Smooth muscle cell (in vitro differentiated cells): ENCODE data around the gene CLDN14. TPM values are rescaled to one million over a fixed set of nuclear protein-coding genes. Genes with fewer than 3 reads are reported as not detected.

Experiments
- DNase-seq: peaks from one replicate; lab custom pipeline; 2025; ENCODE audit not compliant: unreplicated experiment; lab: John Stamatoyannopoulos, UW
- H2AFZ ChIP-seq: fragments of 200-600 bp; sonication (generic); 2 replicates; pipeline ENCODE4 v1.6.0; 2016; ENCODE audit warnings: antibody characterized with exemption, low read depth, mild to moderate bottlenecking
- H3F3A ChIP-seq: fragments of 200-600 bp; sonication (generic); 2 replicates; pipeline ENCODE4 v1.6.0; 2017; ENCODE audit warnings: antibody characterized with exemption, low read depth
- H3K27ac ChIP-seq: fragments of 200-600 bp; sonication (generic); 2 replicates; pipeline ENCODE4 v1.5.1; 2016; ENCODE audit warnings: low read depth, mild to moderate bottlenecking
- H3K27me3 ChIP-seq: fragments of 200-600 bp; sonication (generic); 2 replicates; pipeline ENCODE4 v1.6.1; 2016; ENCODE audit warnings: low read depth, mild to moderate bottlenecking
- H3K36me3 ChIP-seq: fragments of 200-600 bp; sonication (generic); 2 replicates; pipeline ENCODE4 v1.5.1; 2016; ENCODE audit warnings: low read depth
- H3K4me1 ChIP-seq: fragments of 200-600 bp; sonication (generic); 2 replicates; pipeline ENCODE4 v1.5.1; 2016; ENCODE audit warnings: low read depth
- H3K4me2 ChIP-seq: fragments of 200-600 bp; sonication (generic); 2 replicates; pipeline ENCODE4 v1.6.0; 2016; ENCODE audit warnings: mild to moderate bottlenecking
- H3K4me3 ChIP-seq: fragments of 200-600 bp; sonication (generic); 2 replicates; pipeline ENCODE4 v1.5.1; 2016; ENCODE audit warnings: mild to moderate bottlenecking
- H3K79me2 ChIP-seq: fragments of 200-600 bp; sonication (generic); 2 replicates; pipeline ENCODE4 v1.6.0; 2016; ENCODE audit warnings: low read depth, mild to moderate bottlenecking
- H3K9ac ChIP-seq: fragments of 200-600 bp; sonication (generic); 2 replicates; pipeline ENCODE4 v1.6.0; 2016; ENCODE audit warnings: low read depth
- H3K9me3 ChIP-seq: fragments of 200-600 bp; sonication (generic); replicated peaks from 2 replicates; pipeline ENCODE4 v1.5.1; 2016; ENCODE audit warnings: low read depth
- H4K20me1 ChIP-seq: fragments of 200-600 bp; sonication (generic); 2 replicates; pipeline ENCODE4 v1.6.0; 2016; ENCODE audit warnings: low read depth
- WGBS: methylation state at CpG from one replicate; pipeline ENCODE4 v1.1.7; 2016; ENCODE audit warnings: low lambda C conversion rate; 5-methylcytosine and 5-hydroxymethylcytosine counted together
- polyA plus RNA-seq: library from polyadenylated mRNA; unstranded; fragments of >200 nt; fragmentation: Nextera tagmentation; extraction: Ambion mirVana; gene quantifications from 2 replicates; pipeline ENCODE4 v1.2.1, GENCODE V29; 2016
- total RNA-seq: library from RNA; depleted of rRNA; stranded (reverse); fragments of >200 nt; gene quantifications from 2 replicates; pipeline ENCODE4 v1.2.3, GENCODE V29; 2014
- TF ChIP-seq, protein P1 (sequence below): fragments of 200-600 bp; sonication (generic); IDR thresholded peaks from 2 replicates; pipeline ENCODE4 v1.5.1; 2017; ENCODE audit warnings: borderline replicate concordance, mild to moderate bottlenecking, antibody characterized with exemption; ENCODE audit not compliant: insufficient read depth, poor library complexity, severe bottlenecking

CLDN14 gene
- total and polyA plus RNA-seq, 2 experiments from 2014 or later = not detected

GRCh38 chr21:36451506-36451905 is 28.4 kb downstream of the CLDN14 start:
- no peak for DNase-seq
- Histone ChIP-seq H3K9ac (no peak overlapping the region), H3F3A (no peaks in the 10 kb centered on the region), H2AFZ (no peak overlapping the region), H3K9me3 (no peaks in the 10 kb centered on the region), H3K36me3 (no peaks in the 10 kb centered on the region), H3K4me3 (no peak overlapping the region), H3K79me2 (no peaks in the 10 kb centered on the region), H3K27me3 (no peaks in the 10 kb centered on the region), H3K4me1 (no peaks in the 10 kb centered on the region), H4K20me1 (no peaks in the 10 kb centered on the region), H3K27ac (no peak overlapping the region), H3K4me2 (no peak overlapping the region)
- TF ChIP-seq, protein P1, sequence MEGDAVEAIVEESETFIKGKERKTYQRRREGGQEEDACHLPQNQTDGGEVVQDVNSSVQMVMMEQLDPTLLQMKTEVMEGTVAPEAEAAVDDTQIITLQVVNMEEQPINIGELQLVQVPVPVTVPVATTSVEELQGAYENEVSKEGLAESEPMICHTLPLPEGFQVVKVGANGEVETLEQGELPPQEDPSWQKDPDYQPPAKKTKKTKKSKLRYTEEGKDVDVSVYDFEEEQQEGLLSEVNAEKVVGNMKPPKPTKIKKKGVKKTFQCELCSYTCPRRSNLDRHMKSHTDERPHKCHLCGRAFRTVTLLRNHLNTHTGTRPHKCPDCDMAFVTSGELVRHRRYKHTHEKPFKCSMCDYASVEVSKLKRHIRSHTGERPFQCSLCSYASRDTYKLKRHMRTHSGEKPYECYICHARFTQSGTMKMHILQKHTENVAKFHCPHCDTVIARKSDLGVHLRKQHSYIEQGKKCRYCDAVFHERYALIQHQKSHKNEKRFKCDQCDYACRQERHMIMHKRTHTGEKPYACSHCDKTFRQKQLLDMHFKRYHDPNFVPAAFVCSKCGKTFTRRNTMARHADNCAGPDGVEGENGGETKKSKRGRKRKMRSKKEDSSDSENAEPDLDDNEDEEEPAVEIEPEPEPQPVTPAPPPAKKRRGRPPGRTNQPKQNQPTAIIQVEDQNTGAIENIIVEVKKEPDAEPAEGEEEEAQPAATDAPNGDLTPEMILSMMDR = no peak
- 92% methylated on average over 8 of the region's 8 CpGs for WGBS

DNA sequence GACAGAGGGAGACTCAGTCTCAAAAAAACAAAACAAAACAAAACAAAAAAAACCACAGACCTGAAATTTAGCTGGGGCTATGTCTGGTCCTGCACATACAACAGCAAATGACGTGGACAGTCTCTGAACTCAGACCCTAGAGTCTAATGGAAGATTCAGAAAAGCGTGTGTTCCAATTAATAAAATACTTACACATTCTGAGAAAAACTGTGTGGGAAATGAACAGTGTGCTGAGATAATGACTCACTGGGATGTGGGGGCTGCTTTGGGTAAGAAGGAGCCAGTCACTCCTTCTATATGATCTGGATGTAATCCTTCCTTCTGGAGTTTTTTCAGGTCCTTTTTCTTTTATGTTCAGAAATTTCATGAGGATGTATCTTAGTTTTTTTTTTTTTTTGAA is 29.4 kb downstream of the CLDN14 start:
- H3K9me3 ChIP-seq = no peaks in the 10 kb centered on the region
- H3K4me3 ChIP-seq = no peak overlapping the region
- WGBS = 39% methylated on average over 2 of the region's 2 CpGs
- no peaks in the 10 kb centered on the region for H3K27me3 ChIP-seq
- H2AFZ ChIP-seq = no peak overlapping the region
- peak overlapping the region; percentile 23 for H3K9ac ChIP-seq
- H3K4me1 ChIP-seq = no peaks in the 10 kb centered on the region
- H3K79me2 ChIP-seq = no peaks in the 10 kb centered on the region
- no peak for DNase-seq
- no peak overlapping the region for H3K4me2 ChIP-seq
- H3K36me3 ChIP-seq = no peaks in the 10 kb centered on the region
- no peaks in the 10 kb centered on the region for H3F3A ChIP-seq
- TF ChIP-seq, protein P1 = no peak
- H4K20me1 ChIP-seq = no peaks in the 10 kb centered on the region
- peak overlapping the region; percentile 74 for H3K27ac ChIP-seq

DNA sequence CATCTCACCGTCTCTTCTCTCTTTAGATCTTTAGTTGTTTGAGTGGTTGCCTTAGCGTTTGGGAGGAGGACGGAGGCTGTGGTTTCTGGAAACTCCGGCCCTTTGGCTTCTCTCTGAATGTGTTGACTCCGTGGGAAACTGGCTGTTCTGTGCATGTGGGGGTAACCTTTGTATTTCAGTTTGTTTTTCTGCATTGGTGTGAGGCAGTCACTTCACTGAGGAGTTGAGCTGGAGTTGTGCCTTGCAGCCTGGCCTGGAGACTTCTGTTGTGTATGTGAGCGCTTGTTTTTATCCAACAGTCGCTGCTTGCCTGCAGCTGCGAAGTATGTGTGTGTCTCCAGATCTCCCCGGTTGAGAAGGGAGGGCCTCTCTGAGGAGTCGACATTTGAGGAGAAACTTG is 33.6 kb downstream of the CLDN14 start:
- H4K20me1 ChIP-seq = no peaks in the 10 kb centered on the region
- H3K36me3 ChIP-seq = no peaks in the 10 kb centered on the region
- H3F3A ChIP-seq = no peaks in the 10 kb centered on the region
- WGBS = 64% methylated on average over 10 of the region's 10 CpGs
- no peak overlapping the region for H3K4me2 ChIP-seq
- no peak overlapping the region for H3K9ac ChIP-seq
- no peaks in the 10 kb centered on the region for H3K79me2 ChIP-seq
- peak overlapping the region; percentile 13 for H3K27ac ChIP-seq
- TF ChIP-seq, protein P1 = no peak
- H3K27me3 ChIP-seq = no peaks in the 10 kb centered on the region
- H2AFZ ChIP-seq = no peak overlapping the region
- DNase-seq = no peak
- no peaks in the 10 kb centered on the region for H3K9me3 ChIP-seq
- no peaks in the 10 kb centered on the region for H3K4me1 ChIP-seq
- H3K4me3 ChIP-seq = no peak overlapping the region

GRCh38 chr21:36441715-36442114 is 38.2 kb downstream of the CLDN14 start:
- no peaks in the 10 kb centered on the region for H3F3A ChIP-seq
- H3K4me1 ChIP-seq = no peaks in the 10 kb centered on the region
- H3K9ac ChIP-seq = no peak overlapping the region
- no peak overlapping the region for H3K4me2 ChIP-seq
- H3K27me3 ChIP-seq = no peaks in the 10 kb centered on the region
- TF ChIP-seq, protein P1 = no peak
- H3K79me2 ChIP-seq = no peaks in the 10 kb centered on the region
- H3K4me3 ChIP-seq = no peak overlapping the region
- H3K36me3 ChIP-seq = no peaks in the 10 kb centered on the region
- no peak overlapping the region for H2AFZ ChIP-seq
- H3K27ac ChIP-seq = no peak overlapping the region
- no peaks in the 10 kb centered on the region for H3K9me3 ChIP-seq
- no peaks in the 10 kb centered on the region for H4K20me1 ChIP-seq
- WGBS = 96% methylated on average over 6 of the region's 6 CpGs
- no peak for DNase-seq
